CD4-positive, alpha-beta memory T cell (primary cell): ENCODE results near the gene GPR173. TPM values are rescaled to one million over a fixed set of nuclear protein-coding genes. Genes with fewer than 3 reads are reported as not detected.

Source experiments
- CTCF ChIA-PET: fragments of 350-600 bp; sonication (Branson Sonifier 250); formaldehyde crosslinking; loops from one replicate; lab custom pipeline; 2021; ENCODE audit warnings: inconsistent platforms; ENCODE audit not compliant: partially characterized antibody; lab: Charles Lee
- POLR2A ChIA-PET: fragments of 350-600 bp; sonication (Branson Sonifier 250); formaldehyde crosslinking; loops from one replicate; lab custom pipeline; 2021; ENCODE audit not compliant: partially characterized antibody; lab: Charles Lee
- DNase-seq, 5 donors: peaks; one replicate each; pipeline versions ENCODE4 v3.0.0 to v3.0.0-alpha.2; 2020 to 2022; ENCODE audit warnings: mixed read lengths in 1 of 5
- H3K27ac ChIP-seq: one replicate; pipeline ENCODE4 v1.7.0; 2013; ENCODE audit warnings: low read depth, low read length
- H3K27me3 ChIP-seq: 2 replicates; pipeline ENCODE4 v1.7.0; 2013; ENCODE audit warnings: mild to moderate bottlenecking, low read length, moderate library complexity; ENCODE audit not compliant: insufficient read depth
- H3K36me3 ChIP-seq: 2 replicates; pipeline ENCODE4 v1.7.0; 2013; ENCODE audit warnings: mild to moderate bottlenecking, low read length, moderate library complexity; ENCODE audit not compliant: insufficient read depth
- H3K4me1 ChIP-seq: 2 replicates; pipeline ENCODE4 v1.7.0; 2013; ENCODE audit warnings: mild to moderate bottlenecking, low read length, moderate library complexity; ENCODE audit not compliant: insufficient read depth
- H3K4me3 ChIP-seq, 2 donors: one replicate each; pipeline ENCODE4 v1.7.0; 2013; ENCODE audit warnings: low read length in 2 of 2, mild to moderate bottlenecking in 1 of 2
- H3K9me3 ChIP-seq, 2 donors: one replicate each; pipeline ENCODE4 v1.7.0; 2013; ENCODE audit warnings: low read length in 2 of 2, control low read depth in 1 of 2; ENCODE audit not compliant: control insufficient read depth in 1 of 2
- H3K27ac Mint-ChIP-seq, 7 donors: one replicate each; pipeline ENCODE4 v1.8.0; 2020 to 2021; ENCODE audit warnings: mixed read lengths in 7 of 7, mild to moderate bottlenecking in 6 of 7, inconsistent platforms in 3 of 7, moderate library complexity in 3 of 7
- H3K27me3 Mint-ChIP-seq, 2 donors: one replicate each; pipeline ENCODE4 v1.8.0; 2020 to 2021; ENCODE audit warnings: mixed read lengths in 2 of 2
- H3K36me3 Mint-ChIP-seq, 2 donors: one replicate each; pipeline ENCODE4 v1.8.0; 2020 to 2021; ENCODE audit warnings: mixed read lengths in 2 of 2, inconsistent platforms in 1 of 2, mild to moderate bottlenecking in 1 of 2
- H3K4me1 Mint-ChIP-seq, 4 donors: one replicate each; pipeline ENCODE4 v1.8.0; 2020 to 2021; ENCODE audit warnings: mixed read lengths in 4 of 4, mild to moderate bottlenecking in 1 of 4
- H3K4me3 Mint-ChIP-seq, 8 donors: one replicate each; pipeline ENCODE4 v1.8.0; 2020 to 2021; ENCODE audit warnings: mixed read lengths in 8 of 8, mild to moderate bottlenecking in 7 of 8, moderate library complexity in 6 of 8, inconsistent platforms in 3 of 8
- H3K9me3 Mint-ChIP-seq, 8 donors: one replicate each; pipeline ENCODE4 v1.8.0; 2020 to 2021; ENCODE audit warnings: mixed read lengths in 8 of 8, mild to moderate bottlenecking in 5 of 8, inconsistent platforms in 3 of 8, moderate library complexity in 1 of 8
- intact Hi-C: fragments of 100-400 bp; cut with micrococcal nuclease; formaldehyde crosslinking; loops from one replicate; pipeline ENCODE4 v1.15.1; 2023
- polyA plus RNA-seq, 2 donors: library from polyadenylated mRNA; unstranded; fragments of 300-500 nt; fragmentation: Illumina TruSeq; gene quantifications; one replicate each; pipeline ENCODE4 v1.2.3, GENCODE V29; 2021
- total RNA-seq, 2 experiments: library from RNA; stranded (reverse); gene quantifications; one replicate each; pipeline ENCODE4 v1.2.3, GENCODE V29; 2021

The GPR173 gene
- total and polyA plus RNA-seq, 4 experiments from 2014 or later: not detected

- Mint-ChIP-seq H3K36me3 (peaks cover 0 to 2% of the 10 kb centered on the region in 2 donors), H3K27me3 (no peaks in the 10 kb centered on the region), H3K9me3 (peaks cover 0 to 3% (median 0%) of the 10 kb centered on the region in 8 donors), H3K27ac (peak overlapping the region in 2 of 7 donors; percentile 41 to 46), H3K4me1 (peaks cover 13 to 29% (median 13%) of the 10 kb centered on the region in 4 donors), H3K4me3 (no peak overlapping the region)
- no peaks in the 10 kb centered on the region for H3K36me3 ChIP-seq
- peaks cover 14% of the 10 kb centered on the region for H3K4me1 ChIP-seq
- no peak overlapping the region for H3K27ac ChIP-seq
- intact Hi-C loops: loop anchor here (10.0 kb wide), 2 partner anchors 208 to 348 kb away; partner anchors contain the start of genes IQSEC2, RIBC1 and SMC1A
- DNase-seq: no peak
- ChIA-PET POLR2A (interaction anchor here (1.3 kb wide), 1 partner anchor 12 kb away, joined by 3 read pairs; no protein-coding TSS in a partner anchor), CTCF (no interaction called here)
- no peak overlapping the region for H3K4me3 ChIP-seq
- H3K9me3 ChIP-seq: no peaks in the 10 kb centered on the region
- H3K27me3 ChIP-seq: no peaks in the 10 kb centered on the region
Observed at GRCh38 chrX:53076671-53077070, 28.1 kb downstream of the GPR173 start.

- intact Hi-C loops: loop anchor here (10.0 kb wide), 2 partner anchors 207 to 347 kb away; partner anchors contain the start of genes IQSEC2, RIBC1 and SMC1A
- Mint-ChIP-seq H3K27ac (no peak overlapping the region), H3K4me1 (peaks cover 4 to 27% (median 6%) of the 10 kb centered on the region in 4 donors), H3K36me3 (peaks cover 0 to 5% of the 10 kb centered on the region in 2 donors), H3K4me3 (no peak overlapping the region), H3K9me3 (peaks cover 0 to 4% (median 0%) of the 10 kb centered on the region in 8 donors), H3K27me3 (no peaks in the 10 kb centered on the region)
- no peak for DNase-seq
- no peaks in the 10 kb centered on the region for H3K9me3 ChIP-seq
- POLR2A ChIA-PET: no interaction called here
- CTCF ChIA-PET: interaction anchor here (1.1 to 1.2 kb wide), 2 partner anchors 11 to 83 kb away, joined by 3 to 4 read pairs; no protein-coding TSS in a partner anchor
- H3K4me3 ChIP-seq: no peak overlapping the region
- H3K27ac ChIP-seq: no peak overlapping the region
- no peaks in the 10 kb centered on the region for H3K36me3 ChIP-seq
- H3K4me1 ChIP-seq: peaks cover 6% of the 10 kb centered on the region
- no peaks in the 10 kb centered on the region for H3K27me3 ChIP-seq
Observed at GRCh38 chrX:53077207-53078197, 28.9 kb downstream of the GPR173 start.

- ChIA-PET POLR2A (no interaction called here), CTCF (no interaction called here)
- Histone ChIP-seq H3K27me3 (no peaks in the 10 kb centered on the region), H3K9me3 (no peaks in the 10 kb centered on the region), H3K4me3 (no peak overlapping the region), H3K27ac (no peak overlapping the region), H3K36me3 (peaks cover 1% of the 10 kb centered on the region), H3K4me1 (peaks cover 14% of the 10 kb centered on the region)
- peaks cover 10 to 35% (median 14%) of the 10 kb centered on the region in 4 donors for H3K4me1 Mint-ChIP-seq
- H3K9me3 Mint-ChIP-seq: peaks cover 0 to 6% (median 0%) of the 10 kb centered on the region in 8 donors
- H3K27me3 Mint-ChIP-seq: no peaks in the 10 kb centered on the region
- DNase-seq: no peak
- peak overlapping the region in 3 of 7 donors; percentile 30 to 94 (median 74) for H3K27ac Mint-ChIP-seq
- peaks cover 0 to 16% of the 10 kb centered on the region in 2 donors for H3K36me3 Mint-ChIP-seq
- H3K4me3 Mint-ChIP-seq: no peak overlapping the region
- intact Hi-C loops: loop anchor here (10.0 kb wide), 2 partner anchors 206 to 346 kb away; partner anchors contain the start of genes IQSEC2, RIBC1 and SMC1A
Observed at GRCh38 chrX:53078943-53079342, 30.4 kb downstream of the GPR173 start.

GRCh38 chrX:53080628-53081580 lies 32.3 kb downstream of the GPR173 start:
- H3K27ac Mint-ChIP-seq: peak overlapping the region; percentile 92 to 98 (median 97)
- H3K27me3 Mint-ChIP-seq: no peaks in the 10 kb centered on the region
- H3K27ac ChIP-seq: peak overlapping the region; percentile 49
- intact Hi-C loops: loop anchor here (5.0 kb wide), 1 partner anchor 146 kb away; the partner anchor contains the start of gene KDM5C
- peak in 3 of 5 donors; percentile 18 to 71 (median 40) for DNase-seq
- peaks cover 0 to 7% (median 0%) of the 10 kb centered on the region in 8 donors for H3K9me3 Mint-ChIP-seq
- peaks cover 26% of the 10 kb centered on the region for H3K4me1 ChIP-seq
- H3K4me3 ChIP-seq: no peak overlapping the region
- H3K27me3 ChIP-seq: no peaks in the 10 kb centered on the region
- peak overlapping the region; percentile 75 to 90 (median 86) for H3K4me3 Mint-ChIP-seq
- peaks cover 15% of the 10 kb centered on the region for H3K36me3 ChIP-seq
- H3K36me3 Mint-ChIP-seq: peaks cover 16 to 36% of the 10 kb centered on the region in 2 donors
- no peaks in the 10 kb centered on the region for H3K9me3 ChIP-seq
- ChIA-PET POLR2A (interaction anchor here (0.6 to 4.9 kb wide), 10 partner anchors 8 to 1558 kb away, joined by 3 to 62 read pairs (median 6); partner anchors contain the start of genes KANTR, KDM5C, RIBC1 and SMC1A), CTCF (interaction anchor here (1.0 to 2.7 kb wide), 3 partner anchors 8 to 9 kb away, joined by 3 to 14 read pairs (median 3); no protein-coding TSS in a partner anchor)
- H3K4me1 Mint-ChIP-seq: peaks cover 21 to 47% (median 26%) of the 10 kb centered on the region in 4 donors

GRCh38 chrX:53081925-53082772 lies 33.6 kb downstream of the GPR173 start, which contains the start of gene TSPYL2:
TSS of gene TSPYL2 (plus strand) at chrX:53082367. CDS start at chrX:53082499, 132 bp downstream.
- Histone ChIP-seq H3K4me3 (peak within 1 kb of the TSS; percentile 47 to 54), H3K36me3 (peaks cover 17% of the 10 kb centered on the region), H3K4me1 (peaks cover 26% of the 10 kb centered on the region), H3K27me3 (no peaks in the 10 kb centered on the region), H3K9me3 (no peaks in the 10 kb centered on the region), H3K27ac (peak within 1 kb of the TSS; percentile 71)
- intact Hi-C loops: loop anchor here (1.0 to 5.0 kb wide), 2 partner anchors 11 to 145 kb away; partner anchors contain the start of gene KDM5C
- peaks cover 25 to 44% of the 10 kb centered on the region in 2 donors for H3K36me3 Mint-ChIP-seq
- H3K4me1 Mint-ChIP-seq: peaks cover 25 to 56% (median 28%) of the 10 kb centered on the region in 4 donors
- peak; percentile 91 to 98 (median 94) for DNase-seq
- ChIA-PET POLR2A (interaction anchor here (0.6 to 4.9 kb wide), 14 partner anchors 8 to 1557 kb away, joined by 3 to 62 read pairs (median 5); partner anchors contain the start of genes FAM120C, HUWE1, KANTR and KDM5C), CTCF (interaction anchor here (0.9 to 2.7 kb wide), 3 partner anchors 10 to 11 kb away, joined by 3 to 14 read pairs (median 3); no protein-coding TSS in a partner anchor)
- peak within 1 kb of the TSS; percentile 97 to 99 (median 98) for H3K27ac Mint-ChIP-seq
- H3K27me3 Mint-ChIP-seq: no peaks in the 10 kb centered on the region
- H3K9me3 Mint-ChIP-seq: peaks cover 0 to 9% (median 0%) of the 10 kb centered on the region in 8 donors
- H3K4me3 Mint-ChIP-seq: peak within 1 kb of the TSS; percentile 84 to 92 (median 90)
